Muscle of leg (tissue), 11 donors: ENCODE data around the gene IKZF1. TPM values are rescaled to one million over a fixed set of nuclear protein-coding genes. Genes with fewer than 3 reads are reported as not detected.

Experiments
- DNase-seq: peaks from one replicate; pipeline ENCODE4 v3.0.0; 2013
- H3K27ac ChIP-seq: one replicate; pipeline ENCODE4 v1.5.1; 2013; ENCODE audit warnings: mild to moderate bottlenecking, low read length, control low read depth
- H3K27me3 ChIP-seq: one replicate; pipeline ENCODE4 v1.6.1; 2013; ENCODE audit warnings: low read length; ENCODE audit not compliant: control insufficient read depth, insufficient read depth
- H3K36me3 ChIP-seq: one replicate; pipeline ENCODE4 v1.6.1; 2013; ENCODE audit warnings: low read length; ENCODE audit not compliant: control insufficient read depth, insufficient read depth
- H3K4me1 ChIP-seq: one replicate; pipeline ENCODE4 v1.6.1; 2013; ENCODE audit warnings: low read length; ENCODE audit not compliant: control insufficient read depth, insufficient read depth
- H3K4me3 ChIP-seq: one replicate; pipeline ENCODE4 v1.5.1; 2013; ENCODE audit warnings: low read length, control low read depth
- H3K9me3 ChIP-seq: replicated peaks from 2 replicates; pipeline ENCODE4 v1.6.1; 2013; ENCODE audit warnings: low read depth, low read length; ENCODE audit not compliant: control insufficient read depth
- WGBS: methylation state at CpG from one replicate; pipeline ENCODE4 v1.1.5; 2013; ENCODE audit warnings: missing lambda C conversion rate; ENCODE audit not compliant: insufficient coverage; 5-methylcytosine and 5-hydroxymethylcytosine counted together
- polyA plus RNA-seq, 8 donors: library from polyadenylated mRNA; unstranded; fragments of 120-200 nt; gene quantifications; one replicate each; pipeline versions ENCODE4 v1.2.1 to v1.2.3, GENCODE V29; 2013; ENCODE audit warnings: inconsistent platforms in 1 of 8, low replicate concordance in 1 of 8; ENCODE audit not compliant: insufficient read length in 8 of 8, insufficient read depth in 1 of 8
- total RNA-seq: library from RNA; stranded (reverse); fragments of 120-200 nt; gene quantifications from one replicate; pipeline ENCODE4 v1.2.4, GENCODE V29; 2013

IKZF1 gene
- total and polyA plus RNA-seq, 9 donors = 1.1 to 2.1 (median 1.6) TPM

GRCh38 chr7:50268990-50269389, 35.5 kb upstream of the IKZF1 start:
- no peak for DNase-seq
- H3K9me3 ChIP-seq = no peaks in the 10 kb centered on the region
- no peaks in the 10 kb centered on the region for H3K27me3 ChIP-seq
- no peak overlapping the region for H3K27ac ChIP-seq
- no peaks in the 10 kb centered on the region for H3K4me1 ChIP-seq
- H3K36me3 ChIP-seq = no peaks in the 10 kb centered on the region
- H3K4me3 ChIP-seq = no peak overlapping the region
- WGBS = 100% methylated on average over 1 of the region's 3 CpGs

DNA sequence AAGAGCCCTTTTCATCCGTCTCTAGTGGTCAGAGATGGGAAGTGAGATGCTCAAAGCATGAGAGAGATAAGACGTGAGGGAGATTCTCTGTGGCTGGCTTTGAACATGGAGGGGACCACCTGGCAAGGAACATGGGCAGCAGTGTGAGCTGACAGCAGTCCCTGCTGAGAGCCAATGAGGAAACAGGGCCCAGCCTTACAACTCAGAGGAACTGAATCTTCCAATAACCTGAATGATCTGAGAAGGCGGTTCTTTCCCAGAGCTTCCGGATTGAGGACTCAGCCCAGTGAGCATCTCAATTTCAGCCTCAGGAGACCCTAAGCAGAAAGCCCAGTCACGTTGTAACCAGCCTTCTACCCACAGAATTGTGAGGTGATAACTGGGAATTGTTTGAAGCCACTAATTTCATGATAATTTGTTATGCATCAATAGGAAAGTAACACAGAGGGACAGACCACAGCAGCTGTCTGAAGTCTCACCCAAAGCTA, 33.9 kb upstream of the IKZF1 start:
- Histone ChIP-seq H3K4me1 (no peaks in the 10 kb centered on the region), H3K4me3 (no peak overlapping the region), H3K36me3 (no peaks in the 10 kb centered on the region), H3K27me3 (no peaks in the 10 kb centered on the region), H3K9me3 (no peaks in the 10 kb centered on the region), H3K27ac (no peak overlapping the region)
- no peak for DNase-seq
- 73% methylated on average over 4 of the region's 5 CpGs for WGBS

GRCh38 chr7:50272808-50273207, 31.7 kb upstream of the IKZF1 start:
- DNase-seq = no peak
- WGBS = 63% methylated on average over 3 of the region's 3 CpGs
- Histone ChIP-seq H3K27me3 (no peaks in the 10 kb centered on the region), H3K27ac (no peak overlapping the region), H3K36me3 (no peaks in the 10 kb centered on the region), H3K4me3 (no peak overlapping the region), H3K9me3 (no peaks in the 10 kb centered on the region), H3K4me1 (no peaks in the 10 kb centered on the region)

GRCh38 chr7:50273301-50273700, 31.2 kb upstream of the IKZF1 start:
- Histone ChIP-seq H3K9me3 (no peaks in the 10 kb centered on the region), H3K4me3 (no peak overlapping the region)

DNA sequence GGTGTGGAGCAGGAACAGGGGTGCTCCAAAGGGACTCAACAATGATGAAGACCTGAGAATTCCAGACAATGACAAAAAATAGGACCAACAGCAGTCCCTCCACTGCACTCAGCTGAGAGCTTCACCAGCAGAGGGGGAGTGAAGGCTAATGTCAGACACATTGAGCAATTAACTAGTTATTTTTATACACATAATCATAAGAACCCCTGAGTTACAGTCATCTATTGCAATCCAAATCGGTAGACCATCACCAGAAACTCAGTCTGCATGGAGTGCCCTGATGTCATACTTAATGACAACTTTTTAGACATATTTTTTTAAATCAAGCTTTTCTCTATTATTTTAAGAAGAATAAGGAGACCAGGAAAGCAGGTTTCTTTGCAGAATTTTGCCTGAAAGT, 30.6 kb upstream of the IKZF1 start:
- no peak for DNase-seq
- no peaks in the 10 kb centered on the region for H3K36me3 ChIP-seq
- no CpG with 5 or more reads among the region's 1 CpG for WGBS
- H3K4me3 ChIP-seq = no peak overlapping the region
- no peak overlapping the region for H3K27ac ChIP-seq
- H3K4me1 ChIP-seq = no peaks in the 10 kb centered on the region
- H3K27me3 ChIP-seq = no peaks in the 10 kb centered on the region
- no peaks in the 10 kb centered on the region for H3K9me3 ChIP-seq

More at GRCh38 chr7:50273301-50273700, 31.2 kb upstream of the IKZF1 start:
- DNase-seq = no peak
- Histone ChIP-seq H3K27me3 (no peaks in the 10 kb centered on the region), H3K36me3 (no peaks in the 10 kb centered on the region), H3K4me1 (no peaks in the 10 kb centered on the region), H3K27ac (no peak overlapping the region)
- WGBS = no CpG with 5 or more reads among the region's 1 CpG

DNA sequence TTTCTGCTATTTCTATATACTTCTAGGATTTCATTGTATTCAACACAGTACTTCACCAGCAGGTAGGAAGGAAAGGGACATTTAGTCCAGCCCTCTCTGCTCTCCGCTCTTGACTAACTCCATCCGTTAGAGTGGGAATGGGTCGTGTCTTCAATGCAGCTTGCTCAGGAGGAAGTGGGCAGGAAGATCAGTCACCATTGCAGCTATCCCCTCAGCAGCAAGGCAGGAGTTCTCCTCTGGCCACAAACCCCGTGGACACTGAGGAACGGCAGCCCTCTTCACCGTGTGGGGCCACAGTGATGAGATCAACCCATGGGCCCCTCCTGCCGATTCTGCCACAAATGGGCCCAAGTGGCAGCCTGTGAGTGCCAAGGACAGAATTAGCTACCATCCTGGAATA, 30.2 kb upstream of the IKZF1 start:
- no peak overlapping the region for H3K27ac ChIP-seq
- H3K4me1 ChIP-seq = no peaks in the 10 kb centered on the region
- no peak for DNase-seq
- no peaks in the 10 kb centered on the region for H3K36me3 ChIP-seq
- H3K4me3 ChIP-seq = no peak overlapping the region
- no peaks in the 10 kb centered on the region for H3K9me3 ChIP-seq
- no peaks in the 10 kb centered on the region for H3K27me3 ChIP-seq
- 67% methylated on average over 7 of the region's 7 CpGs for WGBS

GRCh38 chr7:50275430-50275829, 29.1 kb upstream of the IKZF1 start:
- DNase-seq = no peak
- Histone ChIP-seq H3K27ac (no peak overlapping the region), H3K4me3 (no peak overlapping the region), H3K27me3 (no peaks in the 10 kb centered on the region), H3K36me3 (no peaks in the 10 kb centered on the region), H3K9me3 (no peaks in the 10 kb centered on the region), H3K4me1 (no peaks in the 10 kb centered on the region)
- WGBS = 93% methylated on average over 3 of the region's 4 CpGs

- no peak for DNase-seq
- H3K27me3 ChIP-seq = no peaks in the 10 kb centered on the region
- H3K4me3 ChIP-seq = no peak overlapping the region
- H3K9me3 ChIP-seq = no peaks in the 10 kb centered on the region
- WGBS = no CpG with 5 or more reads among the region's 1 CpG
- H3K36me3 ChIP-seq = no peaks in the 10 kb centered on the region
- no peak overlapping the region for H3K27ac ChIP-seq
- no peaks in the 10 kb centered on the region for H3K4me1 ChIP-seq
Measured at GRCh38 chr7:50276483-50276882, 28.0 kb upstream of the IKZF1 start.

DNA sequence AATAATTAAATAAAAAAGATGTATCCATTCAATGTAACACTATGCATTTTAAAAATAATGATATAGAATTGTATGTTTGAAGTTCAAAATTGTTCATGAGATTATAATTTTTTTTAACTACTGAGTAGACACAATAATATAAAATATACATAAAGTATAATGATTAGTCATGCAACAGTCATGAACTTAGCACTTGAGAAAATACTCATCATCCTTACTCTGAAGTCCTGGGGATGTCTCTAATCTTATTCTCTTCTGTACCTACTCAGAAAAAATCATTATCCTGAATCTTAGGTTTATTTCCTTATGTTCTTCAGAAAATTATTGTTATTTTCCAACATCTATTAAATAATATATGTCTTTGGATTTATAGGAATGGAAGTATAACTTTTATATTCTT, 26.4 kb upstream of the IKZF1 start:
- H3K27me3 ChIP-seq = no peaks in the 10 kb centered on the region
- no peaks in the 10 kb centered on the region for H3K9me3 ChIP-seq
- H3K4me3 ChIP-seq = no peak overlapping the region
- H3K36me3 ChIP-seq = no peaks in the 10 kb centered on the region
- DNase-seq = no peak
- no peaks in the 10 kb centered on the region for H3K4me1 ChIP-seq
- H3K27ac ChIP-seq = no peak overlapping the region

DNA sequence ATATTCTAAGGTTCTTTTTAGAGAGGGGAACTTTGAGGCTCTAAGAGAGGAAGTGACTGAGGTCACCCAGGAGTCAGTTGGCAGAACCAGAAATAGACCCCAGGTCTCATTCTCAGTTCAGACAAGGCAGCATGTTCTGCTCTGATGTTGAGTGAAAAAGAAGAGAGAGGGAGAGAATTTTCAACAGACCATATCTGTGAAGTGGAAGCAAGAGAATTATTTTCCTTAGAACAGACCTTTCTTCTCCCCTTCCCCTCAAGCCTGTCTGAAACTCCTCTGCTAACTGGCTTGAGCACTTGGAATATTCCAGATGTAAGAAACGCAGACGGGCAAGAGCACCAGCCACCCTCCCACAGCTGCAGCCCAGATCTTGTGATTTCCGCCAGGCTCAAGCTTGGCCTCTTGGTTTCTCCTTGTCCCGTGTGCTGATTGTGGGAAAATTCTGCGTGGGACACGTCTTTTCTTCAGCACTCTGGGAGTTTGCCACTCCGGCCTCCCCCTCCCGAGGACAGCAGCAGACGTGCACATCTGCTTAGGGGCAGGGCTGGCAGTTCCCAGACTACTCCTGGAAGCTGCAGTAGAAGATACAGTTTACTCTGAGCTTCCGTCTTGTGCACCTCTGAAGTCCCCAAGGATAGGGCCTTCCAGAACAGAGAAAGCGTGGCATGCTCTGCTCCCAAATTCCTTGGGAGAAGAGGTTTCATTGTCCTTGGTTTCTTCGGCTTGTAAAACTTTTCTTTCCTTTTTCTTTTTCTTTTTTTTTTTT, 22.7 kb upstream of the IKZF1 start:
- no peaks in the 10 kb centered on the region for H3K4me1 ChIP-seq
- no peaks in the 10 kb centered on the region for H3K27me3 ChIP-seq
- peak overlapping the region; percentile 13 for H3K27ac ChIP-seq
- WGBS = 49% methylated on average over 9 of the region's 12 CpGs
- peak; percentile 78 for DNase-seq
- H3K4me3 ChIP-seq = no peak overlapping the region
- no peaks in the 10 kb centered on the region for H3K9me3 ChIP-seq
- H3K36me3 ChIP-seq = no peaks in the 10 kb centered on the region
